Nephron (organoid): ENCODE data around the gene ABHD15.
A peak's percentile ranks its signal among the peaks of the same experiment; 100 is the strongest.

ENCODE experiments used
- H3K27ac Mint-ChIP-seq, 3 experiments: 2 replicates each; pipeline ENCODE4 v1.8.0; 2020; ENCODE audit warnings: mixed read lengths in 3 of 3, mild to moderate bottlenecking in 2 of 3, moderate library complexity in 1 of 3
- H3K27me3 Mint-ChIP-seq: 2 replicates; pipeline ENCODE4 v1.8.0; 2021; ENCODE audit warnings: low read depth, mild to moderate bottlenecking, moderate library complexity, mixed read lengths
- H3K36me3 Mint-ChIP-seq: 2 replicates; pipeline ENCODE4 v1.8.0; 2020; ENCODE audit warnings: low read depth, mixed read lengths
- H3K4me1 Mint-ChIP-seq: 2 replicates; pipeline ENCODE4 v1.8.0; 2020; ENCODE audit warnings: mixed read lengths
- H3K4me3 Mint-ChIP-seq, 3 experiments: 2 replicates each; pipeline ENCODE4 v1.8.0; 2020; ENCODE audit warnings: mild to moderate bottlenecking in 3 of 3, mixed read lengths in 3 of 3, moderate library complexity in 2 of 3
- H3K9me3 Mint-ChIP-seq: 2 replicates; pipeline ENCODE4 v1.8.0; 2020; ENCODE audit warnings: mixed read lengths
- CTCF ChIP-seq, 3 experiments: fragments of 200-600 bp; sonication (generic); IDR thresholded peaks; one replicate each; pipeline ENCODE4 v1.5.0; 2021; ENCODE audit warnings: antibody characterized with exemption in 3 of 3; ENCODE audit not compliant: unreplicated experiment in 3 of 3

Gene ABHD15

GRCh38 chr17:29579866-29580771, 13.3 kb upstream of the ABHD15 start:
- Mint-ChIP-seq H3K36me3 (peaks cover 19% of the 10 kb centered on the region), H3K27ac (no peak overlapping the region), H3K4me1 (peaks cover 20% of the 10 kb centered on the region), H3K4me3 (peak overlapping the region in 1 of 3 experiments; percentile 2), H3K9me3 (no peaks in the 10 kb centered on the region), H3K27me3 (no peaks in the 10 kb centered on the region)
- peak; percentile 76 to 85 (median 84) for TF ChIP-seq CTCF (IDR thresholded peaks at IDR 0.05; ENCODE audit: unreplicated experiment in 3 of 3)

DNA sequence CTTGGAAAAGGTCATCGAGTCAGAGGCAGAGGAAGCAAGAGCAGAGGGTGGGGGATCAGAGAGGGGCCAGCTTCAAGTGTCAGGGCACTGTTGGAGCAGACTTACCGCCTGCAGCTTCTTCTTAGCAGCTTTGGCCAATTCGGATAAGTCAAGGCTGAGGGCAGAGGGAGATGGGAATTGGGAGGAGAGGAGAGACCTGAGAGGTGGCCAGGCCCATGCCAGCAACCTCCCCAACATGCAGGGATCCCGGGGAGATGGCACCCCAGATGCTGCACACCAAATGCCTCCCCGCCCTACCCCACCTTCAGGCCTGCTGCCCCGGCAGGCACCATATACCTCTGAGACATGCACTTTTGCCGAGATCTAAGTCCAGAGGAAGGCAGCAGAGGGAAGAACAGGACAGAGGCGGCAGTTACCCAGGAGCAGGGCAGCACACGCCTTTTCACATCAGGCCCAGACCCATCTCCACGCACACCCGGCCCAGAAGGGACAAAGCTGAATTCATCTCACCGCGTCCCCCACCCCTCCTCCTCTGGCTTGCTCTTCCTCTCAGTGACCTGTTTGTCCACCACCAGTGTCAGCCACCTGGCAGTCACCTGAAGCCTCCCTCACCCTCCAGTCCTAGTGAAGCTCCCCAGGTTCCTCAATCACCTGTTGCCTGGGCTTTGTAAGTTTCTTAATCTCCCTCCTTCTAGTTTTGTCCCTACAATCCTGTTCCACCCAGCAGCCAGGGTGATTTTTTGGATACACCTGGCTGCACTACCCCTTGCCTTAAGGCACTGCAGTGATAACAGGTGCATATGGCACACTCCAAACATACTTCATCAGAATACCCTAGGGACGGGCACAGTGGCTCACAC, 12.0 kb upstream of the ABHD15 start:
- Mint-ChIP-seq H3K27ac (no peak overlapping the region), H3K27me3 (no peaks in the 10 kb centered on the region), H3K36me3 (peaks cover 24% of the 10 kb centered on the region), H3K4me1 (peaks cover 12% of the 10 kb centered on the region), H3K9me3 (no peaks in the 10 kb centered on the region), H3K4me3 (no peak overlapping the region)
- no peak for TF ChIP-seq CTCF (IDR thresholded peaks at IDR 0.05; ENCODE audit: unreplicated experiment in 3 of 3)

GRCh38 chr17:29577385-29578211, 10.8 kb upstream of the ABHD15 start:
- Mint-ChIP-seq H3K4me3 (no peak overlapping the region), H3K27me3 (no peaks in the 10 kb centered on the region), H3K36me3 (peaks cover 24% of the 10 kb centered on the region), H3K9me3 (no peaks in the 10 kb centered on the region), H3K4me1 (peaks cover 19% of the 10 kb centered on the region), H3K27ac (no peak overlapping the region)
- TF ChIP-seq CTCF (IDR thresholded peaks at IDR 0.05; ENCODE audit: unreplicated experiment in 3 of 3): no peak

DNA sequence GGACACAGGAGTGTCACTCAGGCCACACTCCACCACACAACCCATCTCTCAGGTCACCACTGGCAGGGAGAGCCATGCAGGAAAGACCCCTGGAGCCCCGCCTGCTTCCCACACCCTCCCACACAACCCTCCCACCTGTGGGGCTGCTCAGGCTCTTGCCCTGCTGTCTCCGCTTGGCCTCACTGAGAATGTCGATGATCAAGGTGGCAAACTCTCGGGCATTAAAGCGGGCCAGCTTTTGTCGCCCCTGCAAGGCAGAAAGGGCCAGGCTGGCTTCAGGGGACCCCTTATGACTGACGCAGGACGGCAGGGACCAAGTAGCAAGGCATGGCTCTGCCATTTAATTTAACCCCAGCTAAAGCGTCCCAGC, 10.1 kb upstream of the ABHD15 start:
- Mint-ChIP-seq H3K27ac (no peak overlapping the region), H3K27me3 (no peaks in the 10 kb centered on the region), H3K9me3 (no peaks in the 10 kb centered on the region), H3K4me1 (peaks cover 19% of the 10 kb centered on the region), H3K36me3 (peaks cover 20% of the 10 kb centered on the region), H3K4me3 (no peak overlapping the region)
- no peak for TF ChIP-seq CTCF (IDR thresholded peaks at IDR 0.05; ENCODE audit: unreplicated experiment in 3 of 3)

- H3K4me1 Mint-ChIP-seq: peaks cover 22% of the 10 kb centered on the region
- no peak overlapping the region for H3K27ac Mint-ChIP-seq
- H3K36me3 Mint-ChIP-seq: peaks cover 20% of the 10 kb centered on the region
- no peak for TF ChIP-seq CTCF (IDR thresholded peaks at IDR 0.05; ENCODE audit: unreplicated experiment in 3 of 3)
- no peaks in the 10 kb centered on the region for H3K27me3 Mint-ChIP-seq
- no peaks in the 10 kb centered on the region for H3K9me3 Mint-ChIP-seq
- H3K4me3 Mint-ChIP-seq: no peak overlapping the region
Measured at GRCh38 chr17:29576214-29577000, 9.6 kb upstream of the ABHD15 start.
